Measurements from ENCODE around the gene DOCK10. TPM values are rescaled to one million over a fixed set of nuclear protein-coding genes. Genes with fewer than 3 reads are reported as not detected.

The DOCK10 gene
- total RNA-seq, 2 experiments from 2014 or later: 191 to 198 TPM

DNA sequence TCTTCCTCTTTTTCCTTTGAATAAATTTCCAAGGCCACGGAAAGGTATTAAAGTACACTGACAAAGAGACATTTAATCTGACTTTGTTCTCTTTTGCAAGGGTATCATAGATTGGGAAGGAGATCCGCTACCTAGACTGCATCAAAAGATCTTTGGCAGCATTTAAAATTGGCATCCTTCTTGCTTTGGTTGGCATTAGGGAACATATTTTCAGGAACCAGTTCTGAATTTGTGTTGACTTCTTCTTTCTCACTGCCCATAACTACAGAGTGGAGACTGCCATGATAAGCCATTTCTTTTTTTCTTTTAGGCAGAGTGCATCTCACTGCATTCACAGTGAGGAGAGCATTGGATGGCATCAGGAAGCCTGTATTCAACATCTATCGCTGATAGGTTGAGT lies 83.4 kb downstream of the DOCK10 start:
- intact Hi-C loops (cut with micrococcal nuclease): no loop called here
- ChIA-PET POLR2A (interaction anchor here (0.9 kb wide), 1 partner anchor 12 kb away, joined by 3 read pairs; no protein-coding TSS in a partner anchor), CTCF (interaction anchor here (1.6 to 2.3 kb wide), 2 partner anchors 10 kb away, joined by 6 to 9 read pairs; no protein-coding TSS in a partner anchor)
- peaks cover 47% of the 10 kb centered on the region for H3K36me3 Mint-ChIP-seq (ENCODE audit: low read depth)
- peaks cover 77% of the 10 kb centered on the region for H3K4me1 Mint-ChIP-seq (ENCODE audit: low read depth)
- ATAC-seq: no peak
- H3K27ac Mint-ChIP-seq: no peak overlapping the region
- DNase-seq: no peak
- TF ChIP-seq, protein P1, sequence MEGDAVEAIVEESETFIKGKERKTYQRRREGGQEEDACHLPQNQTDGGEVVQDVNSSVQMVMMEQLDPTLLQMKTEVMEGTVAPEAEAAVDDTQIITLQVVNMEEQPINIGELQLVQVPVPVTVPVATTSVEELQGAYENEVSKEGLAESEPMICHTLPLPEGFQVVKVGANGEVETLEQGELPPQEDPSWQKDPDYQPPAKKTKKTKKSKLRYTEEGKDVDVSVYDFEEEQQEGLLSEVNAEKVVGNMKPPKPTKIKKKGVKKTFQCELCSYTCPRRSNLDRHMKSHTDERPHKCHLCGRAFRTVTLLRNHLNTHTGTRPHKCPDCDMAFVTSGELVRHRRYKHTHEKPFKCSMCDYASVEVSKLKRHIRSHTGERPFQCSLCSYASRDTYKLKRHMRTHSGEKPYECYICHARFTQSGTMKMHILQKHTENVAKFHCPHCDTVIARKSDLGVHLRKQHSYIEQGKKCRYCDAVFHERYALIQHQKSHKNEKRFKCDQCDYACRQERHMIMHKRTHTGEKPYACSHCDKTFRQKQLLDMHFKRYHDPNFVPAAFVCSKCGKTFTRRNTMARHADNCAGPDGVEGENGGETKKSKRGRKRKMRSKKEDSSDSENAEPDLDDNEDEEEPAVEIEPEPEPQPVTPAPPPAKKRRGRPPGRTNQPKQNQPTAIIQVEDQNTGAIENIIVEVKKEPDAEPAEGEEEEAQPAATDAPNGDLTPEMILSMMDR (IDR thresholded peaks at IDR 0.05): no peak
- H3K9me3 Mint-ChIP-seq: peaks cover 6% of the 10 kb centered on the region
- no peaks in the 10 kb centered on the region for H3K27me3 Mint-ChIP-seq
- H3K4me3 Mint-ChIP-seq: no peak overlapping the region

DNA sequence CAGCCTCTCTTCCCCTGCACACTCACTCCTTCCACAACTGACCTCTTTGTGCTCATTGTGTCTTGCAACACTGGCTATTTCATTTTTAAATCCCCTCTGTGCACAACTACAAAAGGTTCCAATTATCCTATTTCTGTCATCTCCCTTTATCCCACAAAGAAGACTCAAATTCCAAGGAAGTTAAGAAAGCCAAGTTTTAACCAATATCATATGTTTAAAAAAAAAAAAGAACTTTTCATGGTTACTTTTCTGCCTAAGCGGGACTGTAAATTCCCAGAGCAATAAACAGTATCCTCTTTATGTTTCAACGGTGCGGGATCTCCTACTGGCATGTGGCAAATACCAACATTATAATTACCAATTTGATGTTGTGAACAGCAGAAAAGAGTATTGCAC lies 83.8 kb downstream of the DOCK10 start:
- CTCF ChIA-PET: interaction anchor here (1.4 to 1.6 kb wide), 2 partner anchors 9 to 26 kb away, joined by 3 to 6 read pairs; no protein-coding TSS in a partner anchor
- Mint-ChIP-seq H3K4me3 (no peak overlapping the region), H3K36me3 (ENCODE audit: low read depth) (peaks cover 51% of the 10 kb centered on the region), H3K4me1 (ENCODE audit: low read depth) (peaks cover 82% of the 10 kb centered on the region), H3K27ac (peak overlapping the region; percentile 65), H3K9me3 (peaks cover 6% of the 10 kb centered on the region), H3K27me3 (no peaks in the 10 kb centered on the region)
- intact Hi-C loops (cut with micrococcal nuclease): no loop called here
- no peak for DNase-seq
- POLR2A ChIA-PET: interaction anchor here (1.4 to 1.9 kb wide), 3 partner anchors 14 to 28 kb away, joined by 4 to 9 read pairs (median 5); no protein-coding TSS in a partner anchor
- TF ChIP-seq, protein P1 (IDR thresholded peaks at IDR 0.05): no peak
- no peak for ATAC-seq

DNA sequence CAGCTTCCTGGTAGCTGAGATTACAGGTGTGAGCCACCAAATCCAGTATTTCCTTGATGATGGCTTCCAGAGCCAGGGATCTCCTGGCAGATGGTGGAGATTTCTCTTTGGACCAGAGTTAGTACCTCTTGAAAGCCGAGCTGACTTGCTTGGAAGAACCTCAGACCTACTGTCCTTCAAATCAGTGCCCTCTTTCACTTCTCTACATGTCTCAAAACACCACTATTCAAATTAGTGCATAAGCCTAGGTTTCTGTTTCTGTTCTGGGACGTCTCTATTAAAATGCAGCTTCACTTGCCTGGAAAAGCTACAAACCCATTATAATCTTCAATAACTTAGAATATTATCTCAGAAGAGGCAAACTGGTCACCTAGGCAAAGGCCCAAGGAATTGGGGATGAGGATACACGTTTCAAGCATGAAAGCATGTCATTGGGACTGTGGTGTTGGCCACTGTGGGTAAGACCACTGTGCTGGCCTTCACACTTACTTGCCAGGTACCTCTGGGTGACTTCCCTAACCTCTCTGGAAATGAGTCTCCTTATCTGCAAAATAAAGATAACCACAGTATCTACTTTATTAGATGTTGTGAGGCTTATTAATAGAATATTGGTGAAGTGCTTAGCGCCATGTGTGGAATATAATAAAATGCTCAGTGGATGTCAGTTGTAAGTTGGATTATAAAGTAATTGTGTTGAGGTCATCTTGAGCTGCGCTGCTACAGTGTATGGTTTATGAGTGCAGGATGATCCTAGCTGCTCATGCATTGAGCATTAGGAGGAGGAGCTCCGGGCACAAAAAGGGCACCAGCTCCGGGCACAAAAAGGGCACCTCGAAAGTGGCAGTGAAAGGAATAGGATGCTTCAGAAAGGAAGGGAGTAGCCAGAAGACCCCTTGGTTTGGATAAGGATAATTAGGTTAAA lies 84.5 kb downstream of the DOCK10 start:
- peaks cover 6% of the 10 kb centered on the region for H3K9me3 Mint-ChIP-seq
- TF ChIP-seq, protein P1 (IDR thresholded peaks at IDR 0.05): no peak
- H3K4me3 Mint-ChIP-seq: no peak overlapping the region
- no peak for DNase-seq
- H3K36me3 Mint-ChIP-seq (ENCODE audit: low read depth): peaks cover 52% of the 10 kb centered on the region
- H3K27me3 Mint-ChIP-seq: no peaks in the 10 kb centered on the region
- H3K4me1 Mint-ChIP-seq (ENCODE audit: low read depth): peaks cover 84% of the 10 kb centered on the region
- intact Hi-C loops (cut with micrococcal nuclease): no loop called here
- POLR2A ChIA-PET: interaction anchor here (0.6 to 1.9 kb wide), 7 partner anchors 13 to 62 kb away, joined by 3 to 9 read pairs (median 5); no protein-coding TSS in a partner anchor
- ATAC-seq: peak; percentile 64
- CTCF ChIA-PET: interaction anchor here (0.8 to 1.7 kb wide), 4 partner anchors 9 to 108 kb away, joined by 3 to 5 read pairs (median 3); no protein-coding TSS in a partner anchor
- H3K27ac Mint-ChIP-seq: peak overlapping the region; percentile 72

DNA sequence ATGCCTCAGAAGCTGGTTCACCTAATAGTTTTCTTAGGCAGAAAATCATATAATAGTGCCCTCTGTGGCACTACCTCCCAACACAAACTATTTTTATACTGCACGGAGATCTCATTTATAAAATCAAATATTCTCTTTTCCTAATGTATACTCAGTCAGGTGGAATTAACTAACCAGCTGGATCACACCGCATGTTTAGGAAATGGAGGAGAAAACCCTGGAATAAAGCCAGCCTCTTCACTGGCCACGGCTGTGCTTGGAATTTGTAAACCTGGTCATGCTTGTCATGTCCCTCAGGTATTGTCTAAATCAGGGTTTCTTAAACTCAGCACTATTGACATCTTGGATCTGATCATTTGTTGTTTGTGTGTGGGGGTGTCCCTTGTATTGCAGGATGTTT lies 85.6 kb downstream of the DOCK10 start:
- TF ChIP-seq, protein P1 (IDR thresholded peaks at IDR 0.05): no peak
- intact Hi-C loops (cut with micrococcal nuclease): no loop called here
- Mint-ChIP-seq H3K9me3 (peaks cover 4% of the 10 kb centered on the region), H3K27me3 (no peaks in the 10 kb centered on the region), H3K4me1 (ENCODE audit: low read depth) (peaks cover 85% of the 10 kb centered on the region), H3K36me3 (ENCODE audit: low read depth) (peaks cover 46% of the 10 kb centered on the region), H3K4me3 (no peak overlapping the region), H3K27ac (peak overlapping the region; percentile 53)
- ChIA-PET POLR2A (interaction anchor here (1.1 to 1.9 kb wide), 3 partner anchors 12 to 63 kb away, joined by 4 to 9 read pairs (median 5); no protein-coding TSS in a partner anchor), CTCF (interaction anchor here (0.8 to 1.7 kb wide), 4 partner anchors 8 to 107 kb away, joined by 3 to 5 read pairs (median 4); no protein-coding TSS in a partner anchor)
- DNase-seq (no peak), ATAC-seq (no peak)

Data from activated CD8-positive, alpha-beta T cell treated with anti-CD3 and anti-CD28 coated beads for 36 hours (primary cell).